Nephron (organoid): ENCODE data around the gene PGC.

Experiments used
- H3K27ac Mint-ChIP-seq, 3 experiments: 2 replicates each; pipeline ENCODE4 v1.8.0; 2020; ENCODE audit warnings: mixed read lengths in 3 of 3, mild to moderate bottlenecking in 2 of 3, moderate library complexity in 1 of 3
- H3K27me3 Mint-ChIP-seq: 2 replicates; pipeline ENCODE4 v1.8.0; 2021; ENCODE audit warnings: low read depth, mild to moderate bottlenecking, moderate library complexity, mixed read lengths
- H3K36me3 Mint-ChIP-seq: 2 replicates; pipeline ENCODE4 v1.8.0; 2020; ENCODE audit warnings: low read depth, mixed read lengths
- H3K4me1 Mint-ChIP-seq: 2 replicates; pipeline ENCODE4 v1.8.0; 2020; ENCODE audit warnings: mixed read lengths
- H3K4me3 Mint-ChIP-seq, 3 experiments: 2 replicates each; pipeline ENCODE4 v1.8.0; 2020; ENCODE audit warnings: mild to moderate bottlenecking in 3 of 3, mixed read lengths in 3 of 3, moderate library complexity in 2 of 3
- H3K9me3 Mint-ChIP-seq: 2 replicates; pipeline ENCODE4 v1.8.0; 2020; ENCODE audit warnings: mixed read lengths
- TF ChIP-seq, protein P1 (sequence below), 3 experiments: fragments of 200-600 bp; sonication (generic); IDR thresholded peaks; one replicate each; pipeline ENCODE4 v1.5.0; 2021; ENCODE audit warnings: antibody characterized with exemption in 3 of 3; ENCODE audit not compliant: unreplicated experiment in 3 of 3

Gene PGC

DNA sequence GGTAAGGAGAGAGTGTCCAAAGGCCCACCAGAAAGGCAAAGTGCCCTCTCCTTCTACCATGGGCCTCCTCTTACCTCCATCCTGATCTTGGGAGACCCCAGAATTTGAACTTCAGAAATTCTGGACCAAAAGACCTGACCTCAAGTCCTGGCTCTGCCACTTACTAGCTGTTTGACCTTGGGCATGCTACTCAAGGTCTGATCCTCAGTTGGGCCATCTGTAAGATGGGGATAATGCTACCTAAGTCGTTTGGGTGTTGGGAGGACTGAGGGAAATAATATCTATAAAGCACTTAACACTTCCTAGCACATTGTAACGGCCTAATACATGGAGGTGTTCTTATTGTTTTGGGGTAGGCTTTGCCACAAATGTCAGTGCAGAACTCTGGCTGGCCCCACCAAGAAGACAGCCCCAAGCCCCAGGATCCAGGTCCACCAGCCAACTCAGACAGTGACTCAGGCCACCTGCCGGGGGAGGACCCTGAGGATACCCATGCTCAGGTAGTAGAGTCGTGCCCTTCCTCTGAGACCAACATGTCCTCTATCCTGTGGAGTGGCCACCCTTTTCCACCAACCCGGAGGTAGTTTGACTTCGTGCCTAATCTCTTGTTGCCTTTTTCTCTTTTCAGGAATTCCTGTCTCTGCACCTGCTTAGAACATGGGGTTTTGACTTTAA lies 36.0 kb upstream of the PGC start:
- TF ChIP-seq, protein P1, sequence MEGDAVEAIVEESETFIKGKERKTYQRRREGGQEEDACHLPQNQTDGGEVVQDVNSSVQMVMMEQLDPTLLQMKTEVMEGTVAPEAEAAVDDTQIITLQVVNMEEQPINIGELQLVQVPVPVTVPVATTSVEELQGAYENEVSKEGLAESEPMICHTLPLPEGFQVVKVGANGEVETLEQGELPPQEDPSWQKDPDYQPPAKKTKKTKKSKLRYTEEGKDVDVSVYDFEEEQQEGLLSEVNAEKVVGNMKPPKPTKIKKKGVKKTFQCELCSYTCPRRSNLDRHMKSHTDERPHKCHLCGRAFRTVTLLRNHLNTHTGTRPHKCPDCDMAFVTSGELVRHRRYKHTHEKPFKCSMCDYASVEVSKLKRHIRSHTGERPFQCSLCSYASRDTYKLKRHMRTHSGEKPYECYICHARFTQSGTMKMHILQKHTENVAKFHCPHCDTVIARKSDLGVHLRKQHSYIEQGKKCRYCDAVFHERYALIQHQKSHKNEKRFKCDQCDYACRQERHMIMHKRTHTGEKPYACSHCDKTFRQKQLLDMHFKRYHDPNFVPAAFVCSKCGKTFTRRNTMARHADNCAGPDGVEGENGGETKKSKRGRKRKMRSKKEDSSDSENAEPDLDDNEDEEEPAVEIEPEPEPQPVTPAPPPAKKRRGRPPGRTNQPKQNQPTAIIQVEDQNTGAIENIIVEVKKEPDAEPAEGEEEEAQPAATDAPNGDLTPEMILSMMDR (IDR thresholded peaks at IDR 0.05; ENCODE audit: unreplicated experiment in 3 of 3) = no peak
- Mint-ChIP-seq H3K4me1 (peaks cover 26% of the 10 kb centered on the region), H3K36me3 (peaks cover 4% of the 10 kb centered on the region), H3K4me3 (peak overlapping the region; percentile 26 to 71 (median 54)), H3K9me3 (no peaks in the 10 kb centered on the region), H3K27ac (peak overlapping the region in 1 of 3 experiments; percentile 36), H3K27me3 (no peaks in the 10 kb centered on the region)

DNA sequence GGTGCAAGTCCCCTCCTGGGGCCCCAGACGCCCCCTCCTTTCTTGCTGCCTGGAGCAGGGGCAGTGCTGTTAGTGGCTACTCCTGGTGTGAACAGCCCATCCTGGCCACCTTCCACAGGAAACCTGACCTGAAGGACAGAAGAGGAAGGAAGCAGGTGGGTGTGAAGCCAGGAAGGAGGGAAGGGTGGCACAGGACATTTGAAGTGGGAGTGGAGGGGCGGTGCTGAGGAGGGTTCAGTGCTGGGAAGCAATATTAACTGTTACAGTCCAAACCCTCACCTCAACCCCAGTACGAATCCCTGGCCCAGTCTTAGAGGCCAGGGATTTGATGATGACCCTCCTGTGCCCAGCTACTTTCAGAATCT lies 34.2 kb upstream of the PGC start:
- peaks cover 5% of the 10 kb centered on the region for H3K36me3 Mint-ChIP-seq
- peaks cover 29% of the 10 kb centered on the region for H3K4me1 Mint-ChIP-seq
- H3K9me3 Mint-ChIP-seq = no peaks in the 10 kb centered on the region
- peak overlapping the region; percentile 87 to 93 (median 89) for H3K4me3 Mint-ChIP-seq
- no peaks in the 10 kb centered on the region for H3K27me3 Mint-ChIP-seq
- H3K27ac Mint-ChIP-seq = peak overlapping the region; percentile 66 to 90 (median 87)
- TF ChIP-seq, protein P1 (IDR thresholded peaks at IDR 0.05; ENCODE audit: unreplicated experiment in 3 of 3) = no peak

DNA sequence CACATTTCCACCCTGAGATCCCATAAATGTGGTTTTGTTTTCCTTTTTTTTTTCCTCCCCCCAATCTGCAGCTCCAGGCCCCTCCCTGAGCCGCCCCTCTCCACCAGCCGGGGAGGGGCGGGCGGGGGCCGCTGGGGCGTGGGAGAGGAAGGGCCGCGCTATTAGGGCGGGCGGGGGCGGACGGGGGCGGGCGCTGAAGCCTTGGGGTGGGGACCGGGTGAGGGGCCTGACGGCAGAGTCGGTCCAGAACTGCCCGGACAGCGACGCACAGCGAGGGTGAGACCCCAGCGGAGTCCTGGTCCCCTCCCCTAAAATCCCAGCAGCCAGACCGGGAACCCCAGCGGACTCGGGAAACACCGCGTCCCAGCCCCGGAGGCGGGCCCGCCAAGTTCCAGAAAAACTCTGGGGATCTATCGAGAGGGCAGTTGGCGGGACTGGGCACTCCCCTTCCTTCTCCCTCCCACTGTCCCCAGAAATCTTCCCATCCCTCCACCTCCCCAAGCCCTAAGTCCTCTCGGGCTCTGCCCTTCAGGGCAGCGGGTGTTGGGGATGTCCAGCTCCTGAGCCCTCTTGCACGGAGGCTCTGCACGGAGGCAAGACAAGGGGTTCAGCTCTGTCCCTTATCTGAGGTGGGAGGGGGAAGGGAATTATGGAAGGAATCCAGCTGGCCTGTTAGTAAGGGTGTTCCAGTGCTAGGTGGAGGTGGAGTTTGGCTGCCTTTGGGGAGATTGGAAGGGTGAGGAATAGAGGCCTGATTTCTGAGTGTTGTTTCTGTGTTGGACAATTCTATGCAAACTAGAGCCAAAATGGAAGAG lies 33.6 kb upstream of the PGC start, which contains the start of gene PRICKLE4:
Gene PRICKLE4 (plus strand): TSS at position 232 of the 815 bp plus-strand sequence. CDS start 2,692 bp downstream, outside the sequence.
- peaks cover 24% of the 10 kb centered on the region for H3K4me1 Mint-ChIP-seq
- H3K9me3 Mint-ChIP-seq = no peaks in the 10 kb centered on the region
- TF ChIP-seq, protein P1 (IDR thresholded peaks at IDR 0.05; ENCODE audit: unreplicated experiment in 3 of 3) = no peak
- peaks cover 5% of the 10 kb centered on the region for H3K36me3 Mint-ChIP-seq
- peak within 1 kb of the TSS; percentile 87 to 93 (median 89) for H3K4me3 Mint-ChIP-seq
- H3K27me3 Mint-ChIP-seq = no peaks in the 10 kb centered on the region
- H3K27ac Mint-ChIP-seq = peak within 1 kb of the TSS; percentile 87 to 95 (median 92)

DNA sequence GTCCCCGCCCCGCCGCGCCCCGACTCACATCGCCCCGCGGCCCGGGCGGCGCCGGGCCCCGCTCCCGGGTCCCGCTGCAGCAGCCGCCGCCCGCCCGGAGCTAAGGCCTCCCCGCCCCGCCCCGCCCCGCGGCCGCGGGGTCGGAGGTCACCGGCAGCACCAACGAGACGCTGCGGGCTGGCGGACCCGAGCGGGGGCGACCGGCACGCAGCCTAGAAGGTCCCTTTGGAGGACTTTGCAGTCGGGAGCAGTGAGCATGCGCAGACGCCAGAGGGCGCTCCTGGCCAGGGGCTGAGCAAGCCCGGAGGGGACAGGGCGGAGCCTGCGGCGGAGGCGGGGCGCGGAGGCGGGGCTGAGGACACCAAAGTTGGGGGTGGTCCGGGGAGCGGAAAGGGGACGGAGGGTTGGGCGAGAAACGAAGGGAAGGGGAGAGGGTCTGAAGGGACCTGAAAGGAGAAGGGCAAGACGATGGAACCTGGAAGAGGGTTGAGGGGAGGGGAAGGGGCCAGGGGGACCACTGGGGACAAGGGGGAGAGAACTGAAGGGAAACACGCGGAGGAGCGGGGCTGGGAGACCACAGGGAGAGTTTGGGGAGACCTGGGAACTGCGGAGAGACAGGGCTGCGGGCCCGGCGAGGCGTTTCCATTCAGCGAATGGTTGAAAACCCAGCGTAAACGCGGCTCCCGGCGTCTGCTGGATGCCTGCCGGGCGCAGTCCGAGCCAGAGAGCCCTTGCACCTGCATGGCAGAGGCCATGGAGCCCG lies 32.8 kb upstream of the PGC start, which contains the start of gene FRS3:
Gene FRS3 (minus strand): TSS at position 113 of the 763 bp plus-strand sequence. CDS start 2,913 bp downstream, outside the sequence.
- Mint-ChIP-seq H3K4me1 (peaks cover 22% of the 10 kb centered on the region), H3K4me3 (peak within 1 kb of the TSS; percentile 93 to 95 (median 94)), H3K27ac (peak within 1 kb of the TSS; percentile 87 to 95 (median 92)), H3K27me3 (no peaks in the 10 kb centered on the region), H3K9me3 (no peaks in the 10 kb centered on the region), H3K36me3 (peaks cover 13% of the 10 kb centered on the region)
- TF ChIP-seq, protein P1 (IDR thresholded peaks at IDR 0.05; ENCODE audit: unreplicated experiment in 3 of 3) = peak; percentile 84 to 92 (median 87)

DNA sequence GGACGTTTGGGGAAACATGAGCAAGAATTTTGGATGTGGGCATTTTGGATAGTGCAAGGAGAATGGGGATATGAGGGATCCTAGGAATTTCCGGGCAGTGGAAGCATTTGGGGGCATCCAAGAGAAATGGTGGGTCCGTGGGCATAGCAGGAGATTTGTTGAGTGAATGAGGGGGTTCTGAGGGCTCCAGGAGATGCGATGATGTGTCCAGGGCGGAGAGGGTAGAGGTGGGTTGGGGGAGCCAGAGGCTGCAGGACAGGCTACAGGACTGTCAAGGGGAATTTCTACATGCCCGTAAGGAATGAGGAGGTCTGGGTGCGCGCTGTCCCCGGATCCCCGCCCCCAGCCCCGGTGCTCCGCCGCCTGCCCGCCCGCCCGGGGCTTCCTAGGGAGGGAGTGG lies 32.1 kb upstream of the PGC start:
- Mint-ChIP-seq H3K27ac (peak overlapping the region; percentile 61 to 81 (median 80)), H3K36me3 (peaks cover 19% of the 10 kb centered on the region), H3K4me1 (peaks cover 19% of the 10 kb centered on the region), H3K27me3 (no peaks in the 10 kb centered on the region), H3K9me3 (no peaks in the 10 kb centered on the region), H3K4me3 (peak overlapping the region; percentile 93 to 95 (median 94))
- TF ChIP-seq, protein P1 (IDR thresholded peaks at IDR 0.05; ENCODE audit: unreplicated experiment in 3 of 3) = no peak
